ENCODE data around the gene HEXB. TPM values are rescaled to one million over a fixed set of nuclear protein-coding genes. Genes with fewer than 3 reads are reported as not detected.
"Not testable (repeated sequence)": the region's sequence is repeated elsewhere in the genome, so short reads cannot be mapped to it uniquely, and the experiment has no call there.

The HEXB gene
- total and polyA plus RNA-seq, 2 donors (not counting 3 experiments of a cell fraction or from before 2014, with no cell fraction given): 128 to 182 TPM

DNA sequence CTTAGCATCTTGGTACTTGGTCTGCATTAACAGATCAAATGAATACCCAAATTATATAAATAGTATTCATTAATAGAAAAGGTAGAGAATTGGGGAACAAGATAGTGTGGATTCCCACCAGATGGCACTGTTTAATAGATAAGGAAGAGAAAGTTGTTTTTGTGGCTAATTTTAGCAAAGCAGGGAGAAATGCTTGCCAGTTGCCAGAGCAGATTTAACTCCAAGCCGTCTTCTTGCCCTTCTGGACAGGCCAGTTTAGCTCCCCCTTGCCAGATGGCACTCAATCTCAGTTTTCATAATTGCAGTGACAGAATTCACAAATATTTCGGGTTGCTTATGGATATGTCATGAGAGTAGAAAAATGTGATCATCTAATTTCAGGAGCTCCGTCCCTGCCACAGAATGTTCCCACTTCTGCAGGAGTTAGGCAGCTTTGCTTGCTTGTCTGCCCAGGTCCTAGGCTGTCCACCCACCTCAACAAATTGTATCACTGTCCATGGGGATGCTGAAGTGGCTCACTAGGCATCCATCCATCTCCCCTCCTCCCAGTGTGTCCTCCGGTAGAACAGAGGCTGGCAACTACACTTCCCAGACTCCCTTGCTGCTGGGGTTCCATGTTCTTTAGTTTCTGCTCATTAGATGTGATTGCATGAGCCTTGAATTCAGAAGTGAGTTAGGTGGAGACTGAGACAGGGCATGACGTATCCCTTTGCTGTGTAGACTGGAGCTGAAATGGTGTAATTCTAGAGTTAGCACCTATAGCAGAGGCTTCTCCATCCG is 11.8 kb upstream of the HEXB start:
- Histone ChIP-seq H3K4me1 (ENCODE audit: control insufficient read depth, extremely low read depth, insufficient read depth, low read length) (no peaks in the 10 kb centered on the region), H3K9me3 (replicated peaks; ENCODE audit: control insufficient read depth, insufficient read depth, low read length) (no peaks in the 10 kb centered on the region), H4K20me1 (replicated peaks; ENCODE audit: control insufficient read depth, extremely low read depth, insufficient read depth, low read length) (no peaks in the 10 kb centered on the region), H3K27me3 (ENCODE audit: control insufficient read depth in 2 of 2, insufficient read depth in 2 of 2, low read length in 2 of 2) (peaks cover 3% of the 10 kb centered on the region in 2 experiments), H3K9me1 (replicated peaks; ENCODE audit: control insufficient read depth, extremely low read depth, insufficient read depth, low read length) (no peaks in the 10 kb centered on the region), H2AFZ (ENCODE audit: low read depth, low read length) (no peak overlapping the region), H3K36me3 (ENCODE audit: control insufficient read depth in 2 of 2, extremely low read depth in 1 of 2, insufficient read depth in 2 of 2, low read length in 2 of 2) (no peaks in the 10 kb centered on the region), H3K27ac (ENCODE audit: insufficient read depth, low read depth, low read length) (no peak overlapping the region), H3K4me2 (ENCODE audit: insufficient read depth, low read length) (no peak overlapping the region), H3K9ac (replicated peaks; ENCODE audit: extremely low read depth, insufficient read depth, low read length) (no peak overlapping the region), H3K79me2 (ENCODE audit: control insufficient read depth, insufficient read depth, low read length) (no peaks in the 10 kb centered on the region), H3K4me3 (replicated peaks in 1 of 3; ENCODE audit: insufficient read depth in 1 of 3, low read depth in 1 of 3, low read length in 3 of 3) (no peak overlapping the region)
- DNase-seq (ENCODE audit: low read depth, low spot score) (peak; percentile 34), FAIRE-seq (no peak)
- BruUV-seq (replicated peaks): no TSS peak
- CTCF ChIA-PET: interaction anchor here (0.6 to 3.4 kb wide), 13 partner anchors 14 to 1910 kb away, joined by 3 to 48 read pairs (median 4); partner anchors contain the start of genes GFM2 and NSA2
- dilution Hi-C loops (cut with MboI; ENCODE audit: extremely low pct_ligation_motif_present, low sequenced_read_pairs): no loop called here
- TF ChIP-seq MYC (IDR thresholded peaks at IDR 0.05; ENCODE audit: low read depth, low read length): no peak
- TF ChIP-seq, protein P1, sequence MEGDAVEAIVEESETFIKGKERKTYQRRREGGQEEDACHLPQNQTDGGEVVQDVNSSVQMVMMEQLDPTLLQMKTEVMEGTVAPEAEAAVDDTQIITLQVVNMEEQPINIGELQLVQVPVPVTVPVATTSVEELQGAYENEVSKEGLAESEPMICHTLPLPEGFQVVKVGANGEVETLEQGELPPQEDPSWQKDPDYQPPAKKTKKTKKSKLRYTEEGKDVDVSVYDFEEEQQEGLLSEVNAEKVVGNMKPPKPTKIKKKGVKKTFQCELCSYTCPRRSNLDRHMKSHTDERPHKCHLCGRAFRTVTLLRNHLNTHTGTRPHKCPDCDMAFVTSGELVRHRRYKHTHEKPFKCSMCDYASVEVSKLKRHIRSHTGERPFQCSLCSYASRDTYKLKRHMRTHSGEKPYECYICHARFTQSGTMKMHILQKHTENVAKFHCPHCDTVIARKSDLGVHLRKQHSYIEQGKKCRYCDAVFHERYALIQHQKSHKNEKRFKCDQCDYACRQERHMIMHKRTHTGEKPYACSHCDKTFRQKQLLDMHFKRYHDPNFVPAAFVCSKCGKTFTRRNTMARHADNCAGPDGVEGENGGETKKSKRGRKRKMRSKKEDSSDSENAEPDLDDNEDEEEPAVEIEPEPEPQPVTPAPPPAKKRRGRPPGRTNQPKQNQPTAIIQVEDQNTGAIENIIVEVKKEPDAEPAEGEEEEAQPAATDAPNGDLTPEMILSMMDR (IDR thresholded peaks at IDR 0.05; ENCODE audit: extremely low read depth in 1 of 2, insufficient read depth in 1 of 2, low read depth in 1 of 2, low read length in 2 of 2): peak; percentile 7 to 23
- intact Hi-C loops (cut with micrococcal nuclease): loop anchor here (1.0 to 5.0 kb wide), 2 partner anchors 246 to 594 kb away; no protein-coding TSS in a partner anchor
- POLR2A ChIA-PET: no interaction called here

- H3K4me3 ChIP-seq (replicated peaks in 1 of 3; ENCODE audit: insufficient read depth in 1 of 3, low read depth in 1 of 3, low read length in 3 of 3); H3K27me3 ChIP-seq (ENCODE audit: control insufficient read depth in 2 of 2, insufficient read depth in 2 of 2, low read length in 2 of 2); H3K9me3 ChIP-seq (replicated peaks; ENCODE audit: control insufficient read depth, insufficient read depth, low read length); H3K9me1 ChIP-seq (replicated peaks; ENCODE audit: control insufficient read depth, extremely low read depth, insufficient read depth, low read length); dilution Hi-C loops (cut with MboI; ENCODE audit: extremely low pct_ligation_motif_present, low sequenced_read_pairs); POLR2A ChIA-PET; H3K36me3 ChIP-seq (ENCODE audit: control insufficient read depth in 2 of 2, extremely low read depth in 1 of 2, insufficient read depth in 2 of 2, low read length in 2 of 2); intact Hi-C loops (cut with micrococcal nuclease); DNase-seq (ENCODE audit: low read depth, low spot score); H4K20me1 ChIP-seq (replicated peaks; ENCODE audit: control insufficient read depth, extremely low read depth, insufficient read depth, low read length); H3K27ac ChIP-seq (ENCODE audit: insufficient read depth, low read depth, low read length); BruUV-seq (replicated peaks); H2AFZ ChIP-seq (ENCODE audit: low read depth, low read length); H3K9ac ChIP-seq (replicated peaks; ENCODE audit: extremely low read depth, insufficient read depth, low read length); H3K4me1 ChIP-seq (ENCODE audit: control insufficient read depth, extremely low read depth, insufficient read depth, low read length); FAIRE-seq; H3K4me2 ChIP-seq (ENCODE audit: insufficient read depth, low read length); H3K79me2 ChIP-seq (ENCODE audit: control insufficient read depth, insufficient read depth, low read length): not testable (repeated sequence)
- CTCF ChIA-PET: interaction anchor here (1.7 to 2.2 kb wide), 2 partner anchors 9 to 11 kb away, joined by 6 to 7 read pairs; partner anchors contain the start of gene HEXB
These were observed 8.6 kb upstream of the HEXB start for GRCh38 chr5:74676466-74676865.

GRCh38 chr5:74678123-74678522 is 6.9 kb upstream of the HEXB start:
- H3K4me1 ChIP-seq (ENCODE audit: control insufficient read depth, extremely low read depth, insufficient read depth, low read length); H3K79me2 ChIP-seq (ENCODE audit: control insufficient read depth, insufficient read depth, low read length); DNase-seq (ENCODE audit: low read depth, low spot score); CTCF ChIA-PET; BruUV-seq (replicated peaks); H3K36me3 ChIP-seq (ENCODE audit: control insufficient read depth in 2 of 2, extremely low read depth in 1 of 2, insufficient read depth in 2 of 2, low read length in 2 of 2); dilution Hi-C loops (cut with MboI; ENCODE audit: extremely low pct_ligation_motif_present, low sequenced_read_pairs); H4K20me1 ChIP-seq (replicated peaks; ENCODE audit: control insufficient read depth, extremely low read depth, insufficient read depth, low read length); H3K9me3 ChIP-seq (replicated peaks; ENCODE audit: control insufficient read depth, insufficient read depth, low read length); H3K4me3 ChIP-seq (replicated peaks in 1 of 3; ENCODE audit: insufficient read depth in 1 of 3, low read depth in 1 of 3, low read length in 3 of 3); H3K9ac ChIP-seq (replicated peaks; ENCODE audit: extremely low read depth, insufficient read depth, low read length); H3K27me3 ChIP-seq (ENCODE audit: control insufficient read depth in 2 of 2, insufficient read depth in 2 of 2, low read length in 2 of 2); H3K27ac ChIP-seq (ENCODE audit: insufficient read depth, low read depth, low read length); H3K4me2 ChIP-seq (ENCODE audit: insufficient read depth, low read length); H2AFZ ChIP-seq (ENCODE audit: low read depth, low read length); FAIRE-seq; intact Hi-C loops (cut with micrococcal nuclease); H3K9me1 ChIP-seq (replicated peaks; ENCODE audit: control insufficient read depth, extremely low read depth, insufficient read depth, low read length); POLR2A ChIA-PET: not testable (repeated sequence)
